Common myeloid progenitor, CD34-positive (primary cell): ENCODE results near the gene SIGLEC5. TPM values are rescaled to one million over a fixed set of nuclear protein-coding genes. Genes with fewer than 3 reads are reported as not detected.
A peak's percentile ranks its signal among the peaks of the same experiment; 100 is the strongest.
"Not testable (repeated sequence)": the region's sequence is repeated elsewhere in the genome, so short reads cannot be mapped to it uniquely, and the experiment has no call there.

Experiments used
- CTCF ChIA-PET: fragments of 350-600 bp; sonication (Branson Sonifier 250); formaldehyde crosslinking; loops from one replicate; lab custom pipeline; 2021; ENCODE audit warnings: antibody characterized with exemption; lab: Charles Lee
- POLR2A ChIA-PET: fragments of 350-600 bp; sonication (Branson Sonifier 250); formaldehyde crosslinking; loops from one replicate; lab custom pipeline; 2021; ENCODE audit warnings: antibody characterized with exemption; lab: Charles Lee
- DNase-seq, 3 donors: peaks; one replicate each; pipeline versions ENCODE4 v3.0.0 to v3.0.0-alpha.2; 2013
- H3K27ac ChIP-seq, 2 experiments: 1 replicate in 1 of 2; 2 replicates in 1 of 2; pipeline ENCODE4 v1.7.0; 2013; ENCODE audit warnings: inconsistent platforms in 2 of 2, low read length in 2 of 2, mild to moderate bottlenecking in 2 of 2, low read depth in 1 of 2, moderate library complexity in 1 of 2; ENCODE audit not compliant: severe bottlenecking in 2 of 2, insufficient read depth in 1 of 2, poor library complexity in 1 of 2
- H3K27me3 ChIP-seq, 5 experiments: replicated peaks in 2 of 5; 1 replicate in 3 of 5; 2 replicates in 2 of 5; pipeline versions ENCODE4 v1.6.1 to v1.7.0; 2013; ENCODE audit warnings: low read length in 4 of 5, mild to moderate bottlenecking in 2 of 5, moderate library complexity in 2 of 5, inconsistent platforms in 1 of 5; ENCODE audit not compliant: insufficient read depth in 5 of 5, control insufficient read depth in 4 of 5
- H3K36me3 ChIP-seq, 4 experiments: 1 replicate in 2 of 4; 2 replicates in 2 of 4; pipeline versions ENCODE4 v1.6.1 to v1.7.0; 2013; ENCODE audit warnings: low read length in 3 of 4, control low read depth in 1 of 4, mild to moderate bottlenecking in 1 of 4; ENCODE audit not compliant: control insufficient read depth in 4 of 4, insufficient read depth in 4 of 4
- H3K4me1 ChIP-seq, 4 experiments: 1 replicate in 3 of 4; 2 replicates in 1 of 4; pipeline versions ENCODE4 v1.6.1 to v1.7.1; 2013; ENCODE audit warnings: low read length in 3 of 4, mild to moderate bottlenecking in 3 of 4, control low read depth in 1 of 4, inconsistent platforms in 1 of 4, moderate library complexity in 1 of 4; ENCODE audit not compliant: control insufficient read depth in 4 of 4, insufficient read depth in 4 of 4; ENCODE audit errors: control extremely low read depth in 1 of 4
- H3K4me3 ChIP-seq, 7 experiments: 1 replicate in 4 of 7; 2 replicates in 3 of 7; pipeline versions ENCODE4 v1.5.1 to v1.7.0; 2013; ENCODE audit warnings: mild to moderate bottlenecking in 7 of 7, low read length in 6 of 7, moderate library complexity in 6 of 7, inconsistent platforms in 2 of 7, low read depth in 2 of 7, control low read depth in 1 of 7; ENCODE audit not compliant: insufficient read depth in 4 of 7, control insufficient read depth in 1 of 7; ENCODE audit errors: extremely low read depth in 1 of 7
- H3K9me3 ChIP-seq, 5 experiments: 1 replicate in 4 of 5; 2 replicates in 1 of 5; pipeline versions ENCODE4 v1.6.1 to v1.7.1; 2013; ENCODE audit warnings: low read length in 4 of 5, mild to moderate bottlenecking in 2 of 5, inconsistent platforms in 1 of 5, low read depth in 1 of 5, moderate library complexity in 1 of 5; ENCODE audit not compliant: control insufficient read depth in 4 of 5, insufficient read depth in 2 of 5; ENCODE audit errors: control extremely low read depth in 1 of 5
- WGBS: methylation state at CpG from one replicate; pipeline ENCODE4 v1.1.5; 2013; ENCODE audit not compliant: insufficient coverage; 5-methylcytosine and 5-hydroxymethylcytosine counted together
- polyA plus RNA-seq: library from polyadenylated mRNA; unstranded; fragments of 120-200 nt; gene quantifications from one replicate; pipeline ENCODE4 v1.2.1, GENCODE V29; 2013

The SIGLEC5 gene, protein sequence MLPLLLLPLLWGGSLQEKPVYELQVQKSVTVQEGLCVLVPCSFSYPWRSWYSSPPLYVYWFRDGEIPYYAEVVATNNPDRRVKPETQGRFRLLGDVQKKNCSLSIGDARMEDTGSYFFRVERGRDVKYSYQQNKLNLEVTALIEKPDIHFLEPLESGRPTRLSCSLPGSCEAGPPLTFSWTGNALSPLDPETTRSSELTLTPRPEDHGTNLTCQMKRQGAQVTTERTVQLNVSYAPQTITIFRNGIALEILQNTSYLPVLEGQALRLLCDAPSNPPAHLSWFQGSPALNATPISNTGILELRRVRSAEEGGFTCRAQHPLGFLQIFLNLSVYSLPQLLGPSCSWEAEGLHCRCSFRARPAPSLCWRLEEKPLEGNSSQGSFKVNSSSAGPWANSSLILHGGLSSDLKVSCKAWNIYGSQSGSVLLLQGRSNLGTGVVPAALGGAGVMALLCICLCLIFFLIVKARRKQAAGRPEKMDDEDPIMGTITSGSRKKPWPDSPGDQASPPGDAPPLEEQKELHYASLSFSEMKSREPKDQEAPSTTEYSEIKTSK
- 2.1 TPM for polyA plus RNA-seq

- WGBS: 0% methylated on average over 1 of the region's 13 CpGs
- POLR2A ChIA-PET, H3K27ac ChIP-seq, H3K27me3 ChIP-seq, H3K36me3 ChIP-seq, H3K9me3 ChIP-seq: not testable (repeated sequence)
- CTCF ChIA-PET: interaction anchor here (0.7 to 1.2 kb wide), 4 partner anchors 10 to 29 kb away, joined by 3 to 5 read pairs (median 3); no protein-coding TSS in a partner anchor
- peak in 2 of 3 donors; percentile 31 to 48 for DNase-seq
- Histone ChIP-seq H3K4me3 (peak within 1 kb of the TSS in 3 of 7 experiments; percentile 8 to 58 (median 39)), H3K4me1 (peaks cover 0 to 30% (median 3%) of the 10 kb centered on the region in 4 experiments)
Measured at GRCh38 chr19:51630315-51630714, at the start of gene SIGLEC5. Gene SIGLEC5 (minus strand): TSS chr19:51630401. CDS start chr19:51630335, 66 bp downstream.

DNA sequence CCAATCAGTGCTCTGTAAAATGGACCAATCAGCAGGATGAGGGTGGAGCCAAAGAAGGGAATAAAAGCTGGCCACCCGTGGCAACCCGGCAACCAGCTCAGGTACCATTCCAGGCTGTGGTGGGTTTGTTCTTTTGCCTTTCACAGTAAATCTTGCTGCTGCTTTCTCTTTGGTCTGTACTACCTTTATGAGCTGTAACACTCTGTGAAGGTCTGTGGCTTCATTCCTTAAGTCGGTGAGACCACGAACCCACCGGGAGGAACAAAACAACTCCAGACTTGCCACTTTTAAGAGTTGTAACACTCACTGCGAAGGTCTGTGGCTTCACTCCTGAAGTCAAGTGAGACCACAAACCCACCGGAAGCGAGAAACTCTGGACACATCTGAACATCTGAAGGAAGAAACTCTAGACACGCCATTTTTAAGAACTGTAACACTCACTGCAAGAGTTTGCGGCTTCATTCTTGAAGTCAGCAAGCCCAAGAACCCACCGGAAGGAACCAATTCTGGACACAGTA is 46.4 kb upstream of the SIGLEC5 start:
- Histone ChIP-seq H3K4me3 (no peak overlapping the region), H3K27ac (no peak overlapping the region), H3K27me3 (no peaks in the 10 kb centered on the region), H3K9me3 (no peaks in the 10 kb centered on the region), H3K4me1 (peaks cover 0 to 8% (median 0%) of the 10 kb centered on the region in 4 experiments), H3K36me3 (no peaks in the 10 kb centered on the region)
- ChIA-PET POLR2A (no interaction called here), CTCF (interaction anchor here (0.8 to 1.8 kb wide), 6 partner anchors 10 to 129 kb away, joined by 3 to 4 read pairs (median 4); no protein-coding TSS in a partner anchor)
- peak in 2 of 3 donors; percentile 15 to 29 for DNase-seq
- WGBS: 73% methylated on average over 5 of the region's 11 CpGs

- H3K4me3 ChIP-seq, H3K27me3 ChIP-seq, H3K36me3 ChIP-seq, H3K27ac ChIP-seq, POLR2A ChIA-PET, H3K4me1 ChIP-seq, H3K9me3 ChIP-seq: not testable (repeated sequence)
- WGBS: 70% methylated on average over 2 of the region's 7 CpGs
- peak; percentile 58 to 65 (median 62) for DNase-seq
- CTCF ChIA-PET: interaction anchor here (0.7 to 1.8 kb wide), 7 partner anchors 10 to 128 kb away, joined by 3 to 4 read pairs (median 4); no protein-coding TSS in a partner anchor
Measured at GRCh38 chr19:51675911-51676565, 45.8 kb upstream of the SIGLEC5 start.

GRCh38 chr19:51668216-51668615 is 38.0 kb upstream of the SIGLEC5 start:
- Histone ChIP-seq H3K27ac (no peak overlapping the region), H3K27me3 (peaks cover 0 to 11% (median 2%) of the 10 kb centered on the region in 5 experiments), H3K4me1 (no peaks in the 10 kb centered on the region), H3K4me3 (no peak overlapping the region), H3K9me3 (peaks cover 0 to 3% (median 0%) of the 10 kb centered on the region in 5 experiments), H3K36me3 (no peaks in the 10 kb centered on the region)
- no peak for DNase-seq
- CTCF ChIA-PET: interaction anchor here (0.7 kb wide), 1 partner anchor 109 kb away, joined by 5 read pairs; no protein-coding TSS in a partner anchor
- WGBS: 100% methylated on average over 1 of the region's 3 CpGs
- POLR2A ChIA-PET: no interaction called here

DNA sequence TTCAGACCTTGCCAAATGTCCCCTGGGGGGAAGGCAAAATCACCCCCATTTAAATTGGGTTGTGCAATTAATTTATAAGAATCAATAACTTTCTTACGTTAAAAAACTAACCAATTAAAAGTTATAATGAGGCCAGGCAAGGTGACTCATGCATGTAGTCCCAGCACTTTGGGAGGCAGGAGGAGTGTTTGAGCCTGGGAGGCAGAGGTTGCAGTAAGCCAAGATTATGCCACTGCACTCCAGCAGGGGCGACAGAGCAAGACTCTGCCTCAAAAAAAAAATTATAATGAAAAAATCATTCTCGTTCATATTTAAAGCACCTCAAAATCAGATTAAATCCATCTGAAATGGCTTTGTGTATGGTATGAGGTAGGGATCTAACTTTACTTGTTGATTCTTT is 34.8 kb upstream of the SIGLEC5 start:
- peaks cover 0 to 17% (median 3%) of the 10 kb centered on the region in 5 experiments for H3K27me3 ChIP-seq
- ChIA-PET POLR2A (no interaction called here), CTCF (no interaction called here)
- WGBS: 57% methylated on average over 1 of the region's 3 CpGs
- H3K9me3 ChIP-seq: peaks cover 0 to 3% (median 0%) of the 10 kb centered on the region in 5 experiments
- no peaks in the 10 kb centered on the region for H3K4me1 ChIP-seq
- no peak overlapping the region for H3K4me3 ChIP-seq
- no peaks in the 10 kb centered on the region for H3K36me3 ChIP-seq
- peak in 2 of 3 donors; percentile 21 to 30 for DNase-seq
- no peak overlapping the region for H3K27ac ChIP-seq

GRCh38 chr19:51664131-51664530 is 33.9 kb upstream of the SIGLEC5 start:
- Histone ChIP-seq H3K9me3 (peaks cover 0 to 3% (median 0%) of the 10 kb centered on the region in 5 experiments), H3K27me3 (peaks cover 0 to 17% (median 3%) of the 10 kb centered on the region in 5 experiments), H3K4me1 (no peaks in the 10 kb centered on the region), H3K27ac (no peak overlapping the region), H3K4me3 (no peak overlapping the region), H3K36me3 (no peaks in the 10 kb centered on the region)
- ChIA-PET POLR2A (no interaction called here), CTCF (interaction anchor here (1.3 kb wide), 1 partner anchor 14 kb away, joined by 3 read pairs; no protein-coding TSS in a partner anchor)
- no peak for DNase-seq
- WGBS: no CpG with 5 or more reads among the region's 1 CpG
